ENCODE measurements around the gene ARID4B.

- TF ChIP-seq, protein P1, sequence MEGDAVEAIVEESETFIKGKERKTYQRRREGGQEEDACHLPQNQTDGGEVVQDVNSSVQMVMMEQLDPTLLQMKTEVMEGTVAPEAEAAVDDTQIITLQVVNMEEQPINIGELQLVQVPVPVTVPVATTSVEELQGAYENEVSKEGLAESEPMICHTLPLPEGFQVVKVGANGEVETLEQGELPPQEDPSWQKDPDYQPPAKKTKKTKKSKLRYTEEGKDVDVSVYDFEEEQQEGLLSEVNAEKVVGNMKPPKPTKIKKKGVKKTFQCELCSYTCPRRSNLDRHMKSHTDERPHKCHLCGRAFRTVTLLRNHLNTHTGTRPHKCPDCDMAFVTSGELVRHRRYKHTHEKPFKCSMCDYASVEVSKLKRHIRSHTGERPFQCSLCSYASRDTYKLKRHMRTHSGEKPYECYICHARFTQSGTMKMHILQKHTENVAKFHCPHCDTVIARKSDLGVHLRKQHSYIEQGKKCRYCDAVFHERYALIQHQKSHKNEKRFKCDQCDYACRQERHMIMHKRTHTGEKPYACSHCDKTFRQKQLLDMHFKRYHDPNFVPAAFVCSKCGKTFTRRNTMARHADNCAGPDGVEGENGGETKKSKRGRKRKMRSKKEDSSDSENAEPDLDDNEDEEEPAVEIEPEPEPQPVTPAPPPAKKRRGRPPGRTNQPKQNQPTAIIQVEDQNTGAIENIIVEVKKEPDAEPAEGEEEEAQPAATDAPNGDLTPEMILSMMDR (IDR thresholded peaks at IDR 0.05): no peak
- TF ChIP-seq POLR2A (IDR thresholded peaks at IDR 0.05): no peak
These were observed 57.4 kb downstream of the ARID4B start for GRCh38 chr1:235270625-235271024.
